ENCODE data around the gene TBX4. TPM values are rescaled to one million over a fixed set of nuclear protein-coding genes. Genes with fewer than 3 reads are reported as not detected.

The TBX4 gene
- total RNA-seq, 1 experiment from 2014 or later: not detected

GRCh38 chr17:61464130-61464842 lies 12.1 kb downstream of the TBX4 start:
- Histone ChIP-seq H4K20me1 (ENCODE audit: insufficient read depth) (no peaks in the 10 kb centered on the region), H3K4me3 (no peak overlapping the region), H3F3A (ENCODE audit: insufficient read depth, low read depth) (no peaks in the 10 kb centered on the region), H3K79me2 (ENCODE audit: low read depth) (no peaks in the 10 kb centered on the region), H3K4me1 (replicated peaks; ENCODE audit: insufficient read depth) (no peaks in the 10 kb centered on the region), H3K27me3 (ENCODE audit: insufficient read depth, low read depth) (no peaks in the 10 kb centered on the region), H3K27ac (no peak overlapping the region), H3K9me2 (ENCODE audit: insufficient read depth) (no peaks in the 10 kb centered on the region), H3K4me2 (no peak overlapping the region), H2AFZ (no peak overlapping the region), H3K9me3 (ENCODE audit: insufficient read depth, low read depth) (no peaks in the 10 kb centered on the region), H3K36me3 (ENCODE audit: low read depth) (no peaks in the 10 kb centered on the region)
- DNase-seq: no peak
- intact Hi-C loops (cut with micrococcal nuclease; ENCODE audit: unreplicated experiment): no loop called here
- no peak for TF ChIP-seq EZH2 (IDR thresholded peaks at IDR 0.05; ENCODE audit: low read depth)
- TF ChIP-seq CTCF (conservative IDR thresholded peaks at IDR 0.05): no peak
- no TSS peak for BruUV-seq (replicated peaks)
- ChIA-PET POLR2A (ENCODE audit: unreplicated experiment) (interaction anchor here (0.6 kb wide), 1 partner anchor 43 kb away, joined by 5 read pairs; no protein-coding TSS in a partner anchor), CTCF (no interaction called here)

- Histone ChIP-seq H3K4me1 (replicated peaks; ENCODE audit: insufficient read depth) (no peaks in the 10 kb centered on the region), H3K9me3 (ENCODE audit: insufficient read depth, low read depth) (no peaks in the 10 kb centered on the region), H3K79me2 (ENCODE audit: low read depth) (no peaks in the 10 kb centered on the region), H3K36me3 (ENCODE audit: low read depth) (no peaks in the 10 kb centered on the region), H3K27me3 (ENCODE audit: insufficient read depth, low read depth) (no peaks in the 10 kb centered on the region), H3K9me2 (ENCODE audit: insufficient read depth) (no peaks in the 10 kb centered on the region), H3F3A (ENCODE audit: insufficient read depth, low read depth) (no peaks in the 10 kb centered on the region), H4K20me1 (ENCODE audit: insufficient read depth) (no peaks in the 10 kb centered on the region), H3K4me2 (no peak overlapping the region), H3K27ac (no peak overlapping the region), H2AFZ (no peak overlapping the region), H3K4me3 (no peak overlapping the region)
- DNase-seq: no peak
- POLR2A ChIA-PET (ENCODE audit: unreplicated experiment): interaction anchor here (0.6 kb wide), 1 partner anchor 43 kb away, joined by 5 read pairs; no protein-coding TSS in a partner anchor
- TF ChIP-seq CTCF (conservative IDR thresholded peaks at IDR 0.05) (no peak), EZH2 (IDR thresholded peaks at IDR 0.05; ENCODE audit: low read depth) (no peak)
- intact Hi-C loops (cut with micrococcal nuclease; ENCODE audit: unreplicated experiment): no loop called here
- CTCF ChIA-PET: no interaction called here
- BruUV-seq (replicated peaks): no TSS peak
Observed at GRCh38 chr17:61464843-61465180, 12.6 kb downstream of the TBX4 start.

GRCh38 chr17:61465550-61466237 lies 13.5 kb downstream of the TBX4 start:
- TF ChIP-seq CTCF (conservative IDR thresholded peaks at IDR 0.05) (no peak), EZH2 (IDR thresholded peaks at IDR 0.05; ENCODE audit: low read depth) (no peak)
- intact Hi-C loops (cut with micrococcal nuclease; ENCODE audit: unreplicated experiment): no loop called here
- CTCF ChIA-PET: no interaction called here
- Histone ChIP-seq H3K36me3 (ENCODE audit: low read depth) (no peaks in the 10 kb centered on the region), H3K4me1 (replicated peaks; ENCODE audit: insufficient read depth) (no peaks in the 10 kb centered on the region), H4K20me1 (ENCODE audit: insufficient read depth) (no peaks in the 10 kb centered on the region), H3K79me2 (ENCODE audit: low read depth) (no peaks in the 10 kb centered on the region), H2AFZ (no peak overlapping the region), H3K9me3 (ENCODE audit: insufficient read depth, low read depth) (no peaks in the 10 kb centered on the region), H3K4me2 (no peak overlapping the region), H3K27ac (no peak overlapping the region), H3K27me3 (ENCODE audit: insufficient read depth, low read depth) (no peaks in the 10 kb centered on the region), H3K9me2 (ENCODE audit: insufficient read depth) (no peaks in the 10 kb centered on the region), H3F3A (ENCODE audit: insufficient read depth, low read depth) (no peaks in the 10 kb centered on the region), H3K4me3 (no peak overlapping the region)
- BruUV-seq (replicated peaks): no TSS peak
- POLR2A ChIA-PET (ENCODE audit: unreplicated experiment): no interaction called here
- DNase-seq: no peak

Data from PC-9 (cell line).